ENCODE results near the gene DHRS4. TPM values are rescaled to one million over a fixed set of nuclear protein-coding genes. Genes with fewer than 3 reads are reported as not detected.

DHRS4 gene
- total and polyA plus RNA-seq, 9 of the 15 experiments (the other 6 are each of a cell fraction or from before 2014, with no cell fraction given), result 0.51 to 35.9 (median 10.1) TPM

- TF ChIP-seq OTX1 (CRISPR knock-in tag; IDR thresholded peaks at IDR 0.05) (no peak), ZNF41 (CRISPR knock-in tag; conservative IDR thresholded peaks at IDR 0.05) (peak; percentile 86), ZNF589 (CRISPR knock-in tag; IDR thresholded peaks at IDR 0.05; ENCODE audit: low read depth) (no peak), MTA3 (IDR thresholded peaks at IDR 0.05; ENCODE audit: borderline replicate concordance) (no peak), ZNF57 (CRISPR knock-in tag; IDR thresholded peaks at IDR 0.05) (no peak), ZNF217 (CRISPR knock-in tag; IDR thresholded peaks at IDR 0.05) (no peak), ZNF695 (CRISPR knock-in tag; IDR thresholded peaks at IDR 0.05) (no peak), POLR2AphosphoS2 (IDR thresholded peaks at IDR 0.05; ENCODE audit: low read length) (no peak), NR2C1 (IDR thresholded peaks at IDR 0.05) (peak; percentile 34; the same call in 1 of the 2 replicates), NR2C1 (tag; IDR thresholded peaks at IDR 0.05) (peak; percentile 83), POLR2A (conservative IDR thresholded peaks at IDR 0.05) (no peak), RHOXF2B (CRISPR knock-in tag; conservative IDR thresholded peaks at IDR 0.05) (0 out of 2 replicates have a peak, but pooled peaks have one; percentile 40), ZNF79 (CRISPR knock-in tag; IDR thresholded peaks at IDR 0.05; ENCODE audit: low read depth) (peak; percentile 59; the same call in 1 of the 2 replicates), ZBTB11 (CRISPR knock-in tag; IDR thresholded peaks at IDR 0.05) (0 out of 6 replicates have a peak, but pooled peaks of 1 of the 3 experiments have one; percentile 34), FOXJ3 (CRISPR knock-in tag; IDR thresholded peaks at IDR 0.05) (no peak)
- TF ChIP-seq, protein P1, sequence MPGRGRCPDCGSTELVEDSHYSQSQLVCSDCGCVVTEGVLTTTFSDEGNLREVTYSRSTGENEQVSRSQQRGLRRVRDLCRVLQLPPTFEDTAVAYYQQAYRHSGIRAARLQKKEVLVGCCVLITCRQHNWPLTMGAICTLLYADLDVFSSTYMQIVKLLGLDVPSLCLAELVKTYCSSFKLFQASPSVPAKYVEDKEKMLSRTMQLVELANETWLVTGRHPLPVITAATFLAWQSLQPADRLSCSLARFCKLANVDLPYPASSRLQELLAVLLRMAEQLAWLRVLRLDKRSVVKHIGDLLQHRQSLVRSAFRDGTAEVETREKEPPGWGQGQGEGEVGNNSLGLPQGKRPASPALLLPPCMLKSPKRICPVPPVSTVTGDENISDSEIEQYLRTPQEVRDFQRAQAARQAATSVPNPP (IDR thresholded peaks at IDR 0.05; ENCODE audit: borderline replicate concordance, insufficient read depth, insufficient read length), result no peak
- TF ChIP-seq, protein P2, sequence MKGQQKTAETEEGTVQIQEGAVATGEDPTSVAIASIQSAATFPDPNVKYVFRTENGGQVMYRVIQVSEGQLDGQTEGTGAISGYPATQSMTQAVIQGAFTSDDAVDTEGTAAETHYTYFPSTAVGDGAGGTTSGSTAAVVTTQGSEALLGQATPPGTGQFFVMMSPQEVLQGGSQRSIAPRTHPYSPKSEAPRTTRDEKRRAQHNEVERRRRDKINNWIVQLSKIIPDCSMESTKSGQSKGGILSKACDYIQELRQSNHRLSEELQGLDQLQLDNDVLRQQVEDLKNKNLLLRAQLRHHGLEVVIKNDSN (CRISPR knock-in tag; IDR thresholded peaks at IDR 0.05), result no peak
- TF ChIP-seq, protein P3, sequence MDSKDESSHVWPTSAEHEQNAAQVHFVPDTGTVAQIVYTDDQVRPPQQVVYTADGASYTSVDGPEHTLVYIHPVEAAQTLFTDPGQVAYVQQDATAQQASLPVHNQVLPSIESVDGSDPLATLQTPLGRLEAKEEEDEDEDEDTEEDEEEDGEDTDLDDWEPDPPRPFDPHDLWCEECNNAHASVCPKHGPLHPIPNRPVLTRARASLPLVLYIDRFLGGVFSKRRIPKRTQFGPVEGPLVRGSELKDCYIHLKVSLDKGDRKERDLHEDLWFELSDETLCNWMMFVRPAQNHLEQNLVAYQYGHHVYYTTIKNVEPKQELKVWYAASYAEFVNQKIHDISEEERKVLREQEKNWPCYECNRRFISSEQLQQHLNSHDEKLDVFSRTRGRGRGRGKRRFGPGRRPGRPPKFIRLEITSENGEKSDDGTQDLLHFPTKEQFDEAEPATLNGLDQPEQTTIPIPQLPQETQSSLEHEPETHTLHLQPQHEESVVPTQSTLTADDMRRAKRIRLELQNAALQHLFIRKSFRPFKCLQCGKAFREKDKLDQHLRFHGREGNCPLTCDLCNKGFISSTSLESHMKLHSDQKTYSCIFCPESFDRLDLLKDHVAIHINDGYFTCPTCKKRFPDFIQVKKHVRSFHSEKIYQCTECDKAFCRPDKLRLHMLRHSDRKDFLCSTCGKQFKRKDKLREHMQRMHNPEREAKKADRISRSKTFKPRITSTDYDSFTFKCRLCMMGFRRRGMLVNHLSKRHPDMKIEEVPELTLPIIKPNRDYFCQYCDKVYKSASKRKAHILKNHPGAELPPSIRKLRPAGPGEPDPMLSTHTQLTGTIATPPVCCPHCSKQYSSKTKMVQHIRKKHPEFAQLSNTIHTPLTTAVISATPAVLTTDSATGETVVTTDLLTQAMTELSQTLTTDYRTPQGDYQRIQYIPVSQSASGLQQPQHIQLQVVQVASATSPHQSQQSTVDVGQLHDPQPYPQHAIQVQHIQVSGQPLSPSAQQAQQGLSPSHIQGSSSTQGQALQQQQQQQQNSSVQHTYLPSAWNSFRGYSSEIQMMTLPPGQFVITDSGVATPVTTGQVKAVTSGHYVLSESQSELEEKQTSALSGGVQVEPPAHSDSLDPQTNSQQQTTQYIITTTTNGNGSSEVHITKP (IDR thresholded peaks at IDR 0.05; ENCODE audit: partially characterized antibody), result no peak
These were observed 13.8 kb upstream of the DHRS4 start (continued) for GRCh38 chr14:23939607-23940326.
